Stimulated activated naive CD8-positive, alpha-beta T cell treated with anti-CD3 and anti-CD28 coated beads, Interleukin-15, amount 100 ng/mL, for 72 hours (primary cell): ENCODE measurements around the gene PFDN4.

Experiments used
- ATAC-seq: fragments of 150-1000 bp; cut with Tn5 transposase; 2 replicates; pipeline ENCODE4 v1.10.0; 2021; ENCODE audit warnings: mild to moderate bottlenecking, moderate library complexity
- DNase-seq, 2 donors: peaks; one replicate each; pipeline ENCODE4 v3.0.0; 2021 to 2022
- H3K27ac Mint-ChIP-seq, 2 donors: one replicate each; pipeline ENCODE4 v1.8.0; 2022; ENCODE audit warnings: mild to moderate bottlenecking in 2 of 2, mixed read lengths in 2 of 2, moderate library complexity in 2 of 2
- H3K27me3 Mint-ChIP-seq: one replicate; pipeline ENCODE4 v1.8.0; 2022; ENCODE audit warnings: mixed read lengths
- H3K4me1 Mint-ChIP-seq: one replicate; pipeline ENCODE4 v1.8.0; 2022; ENCODE audit warnings: mild to moderate bottlenecking, mixed read lengths
- H3K4me3 Mint-ChIP-seq, 2 donors: one replicate each; pipeline ENCODE4 v1.8.0; 2022; ENCODE audit warnings: mild to moderate bottlenecking in 2 of 2, mixed read lengths in 2 of 2, moderate library complexity in 1 of 2
- H3K9me3 Mint-ChIP-seq, 2 donors: one replicate each; pipeline ENCODE4 v1.8.0; 2022; ENCODE audit warnings: mixed read lengths in 2 of 2

PFDN4 gene, protein sequence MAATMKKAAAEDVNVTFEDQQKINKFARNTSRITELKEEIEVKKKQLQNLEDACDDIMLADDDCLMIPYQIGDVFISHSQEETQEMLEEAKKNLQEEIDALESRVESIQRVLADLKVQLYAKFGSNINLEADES

GRCh38 chr20:54207743-54208547 is at the start of gene PFDN4:
Gene PFDN4 (plus strand): TSS chr20:54208087. CDS start chr20:54208101, 14 bp downstream.
- Mint-ChIP-seq H3K27ac (peak within 1 kb of the TSS; percentile 100), H3K4me3 (peak within 1 kb of the TSS; percentile 84 to 94), H3K9me3 (no peaks in the 10 kb centered on the region), H3K4me1 (peaks cover 55% of the 10 kb centered on the region), H3K27me3 (no peaks in the 10 kb centered on the region)
- peak; percentile 88 to 90 for DNase-seq
- peak; percentile 93 for ATAC-seq

GRCh38 chr20:54158226-54158625 is 49.7 kb upstream of the PFDN4 start:
- peaks cover 27% of the 10 kb centered on the region for H3K27me3 Mint-ChIP-seq
- H3K27ac Mint-ChIP-seq = no peak overlapping the region
- DNase-seq (no peak), ATAC-seq (no peak)
- H3K9me3 Mint-ChIP-seq = no peaks in the 10 kb centered on the region
- H3K4me1 Mint-ChIP-seq = no peaks in the 10 kb centered on the region
- H3K4me3 Mint-ChIP-seq = no peak overlapping the region

DNA sequence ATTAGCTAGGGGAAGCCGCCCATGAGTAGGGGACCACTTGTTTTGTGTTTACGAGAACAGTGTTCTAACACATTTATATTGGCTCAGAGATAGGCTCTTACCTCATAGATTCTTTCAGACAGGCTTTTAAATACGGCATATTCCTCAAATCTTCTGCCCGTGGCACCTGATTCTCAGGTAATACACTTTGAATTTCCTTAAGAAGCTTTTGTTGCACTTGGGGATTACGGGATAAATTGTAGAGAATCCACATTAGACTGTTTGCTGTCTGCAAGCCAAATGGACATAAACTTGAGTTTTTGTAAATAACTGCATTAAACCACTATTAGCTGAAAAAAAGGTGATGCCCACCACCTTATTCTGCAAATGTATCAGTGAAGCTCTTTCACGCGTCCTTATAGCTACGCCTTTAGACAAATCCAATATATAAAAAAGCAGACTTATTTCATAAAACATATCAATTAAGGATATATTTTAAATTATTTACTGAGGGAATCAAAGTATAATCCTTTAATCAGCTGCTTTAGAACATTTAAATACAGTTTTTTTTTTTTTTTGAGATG is 49.0 kb upstream of the PFDN4 start:
- H3K27ac Mint-ChIP-seq = no peak overlapping the region
- DNase-seq (no peak), ATAC-seq (no peak)
- H3K4me3 Mint-ChIP-seq = no peak overlapping the region
- H3K27me3 Mint-ChIP-seq = peaks cover 27% of the 10 kb centered on the region
- no peaks in the 10 kb centered on the region for H3K4me1 Mint-ChIP-seq
- no peaks in the 10 kb centered on the region for H3K9me3 Mint-ChIP-seq

DNA sequence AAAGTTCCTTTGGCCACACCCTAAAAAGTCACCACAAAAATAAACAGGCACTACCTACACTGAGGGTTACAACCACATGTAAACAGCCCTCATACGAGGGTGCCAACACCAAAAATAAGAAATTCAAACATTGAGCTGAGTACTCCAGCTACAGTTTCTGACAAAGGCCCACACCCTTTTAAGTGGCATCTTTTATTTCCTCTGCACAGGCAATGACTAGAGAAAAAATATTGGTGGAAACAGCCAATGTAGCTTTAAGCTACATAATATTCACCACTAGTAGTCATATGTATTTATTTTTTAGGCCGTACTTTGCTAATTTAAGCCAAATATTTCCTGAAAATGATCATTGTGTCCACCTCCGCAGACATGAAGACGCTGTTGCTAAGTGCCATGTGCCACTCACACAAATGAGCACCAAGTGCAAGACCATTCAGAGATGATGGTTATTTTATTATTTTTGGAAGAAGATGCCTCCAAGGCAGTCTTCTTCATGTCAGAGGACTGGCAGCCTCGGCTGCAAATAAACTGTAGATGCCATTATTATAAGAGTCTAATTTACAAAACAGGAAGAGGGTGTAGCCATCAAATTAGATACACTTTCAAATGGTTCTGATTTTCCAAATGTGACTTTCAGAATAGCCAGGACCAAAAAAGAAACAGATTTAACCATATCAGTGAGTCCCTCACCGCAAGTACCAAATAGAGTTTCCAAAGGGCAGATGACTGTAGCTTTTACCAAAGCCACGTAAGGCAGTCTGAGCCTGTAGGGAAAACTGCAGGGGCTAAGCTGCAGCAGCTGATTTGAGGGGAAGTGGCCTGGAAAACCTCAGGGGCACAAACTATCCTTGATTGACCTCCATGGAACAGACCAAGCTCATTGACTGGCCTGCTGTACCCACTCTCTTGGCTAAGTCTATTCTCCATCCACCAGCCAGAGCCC is 47.6 kb upstream of the PFDN4 start:
- Mint-ChIP-seq H3K4me1 (no peaks in the 10 kb centered on the region), H3K4me3 (no peak overlapping the region), H3K27ac (no peak overlapping the region), H3K9me3 (no peaks in the 10 kb centered on the region), H3K27me3 (peaks cover 27% of the 10 kb centered on the region)
- no peak for DNase-seq
- ATAC-seq = no peak

DNA sequence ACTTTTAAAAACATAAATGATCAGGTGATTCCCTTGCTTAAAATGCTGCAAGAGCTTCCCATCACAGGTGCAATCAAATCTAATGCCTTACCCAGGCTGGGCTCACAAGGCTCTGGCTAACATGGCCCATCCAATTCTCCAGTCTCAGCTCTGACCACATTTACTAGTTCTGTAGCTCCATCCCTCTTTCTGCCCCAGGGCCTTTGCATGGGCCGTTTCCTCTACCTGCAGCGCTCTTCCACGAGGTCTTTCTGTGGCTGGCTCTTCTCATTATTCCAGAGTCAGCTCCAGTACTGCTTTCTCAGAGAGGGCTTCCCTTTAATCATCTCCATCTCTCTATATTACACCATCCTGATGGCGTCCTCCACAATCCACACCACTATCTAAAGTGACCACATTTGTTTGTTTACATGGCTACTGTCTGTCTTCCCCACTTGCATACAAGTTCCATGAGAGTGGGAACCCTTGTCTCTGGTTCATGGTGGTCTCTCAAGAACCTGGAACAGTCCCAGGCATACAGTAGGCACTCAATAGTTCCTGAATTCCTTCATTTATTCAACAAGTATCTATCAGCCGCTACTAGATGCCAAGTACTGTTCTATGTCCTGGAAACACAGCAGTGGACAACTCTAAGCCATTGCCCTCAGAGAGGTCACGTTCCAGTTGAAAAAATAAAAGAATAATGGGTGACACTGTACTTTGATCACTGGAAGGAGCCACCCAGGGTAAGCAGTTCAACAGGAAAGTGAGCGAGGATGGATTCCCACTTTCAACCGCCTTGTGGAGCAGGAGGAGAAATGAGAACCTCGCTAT is 46.7 kb upstream of the PFDN4 start:
- Mint-ChIP-seq H3K4me1 (no peaks in the 10 kb centered on the region), H3K27ac (no peak overlapping the region), H3K27me3 (peaks cover 22% of the 10 kb centered on the region), H3K4me3 (no peak overlapping the region), H3K9me3 (no peaks in the 10 kb centered on the region)
- DNase-seq (no peak), ATAC-seq (no peak)

DNA sequence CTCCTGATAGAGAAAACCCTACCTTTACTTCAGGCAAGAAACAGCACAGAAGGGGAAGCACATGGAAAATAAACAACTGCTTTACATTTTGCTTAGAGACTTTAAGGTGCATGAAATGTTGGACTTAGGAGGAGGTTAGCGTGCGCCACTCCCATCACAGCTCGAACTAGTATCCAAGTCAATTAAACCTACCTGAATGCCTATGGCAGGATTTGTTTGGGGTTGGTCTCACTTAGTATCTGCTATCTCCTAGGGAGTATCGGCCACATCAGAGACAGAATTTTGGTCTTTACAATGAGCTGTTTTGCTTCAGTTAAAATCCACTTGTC is 46.1 kb upstream of the PFDN4 start:
- H3K4me3 Mint-ChIP-seq = no peak overlapping the region
- H3K9me3 Mint-ChIP-seq = no peaks in the 10 kb centered on the region
- ATAC-seq = no peak
- no peak overlapping the region for H3K27ac Mint-ChIP-seq
- no peaks in the 10 kb centered on the region for H3K4me1 Mint-ChIP-seq
- H3K27me3 Mint-ChIP-seq = peaks cover 17% of the 10 kb centered on the region
- DNase-seq = no peak

GRCh38 chr20:54162378-54163009 is 45.4 kb upstream of the PFDN4 start:
- no peaks in the 10 kb centered on the region for H3K9me3 Mint-ChIP-seq
- H3K4me1 Mint-ChIP-seq = no peaks in the 10 kb centered on the region
- peaks cover 13% of the 10 kb centered on the region for H3K27me3 Mint-ChIP-seq

DNA sequence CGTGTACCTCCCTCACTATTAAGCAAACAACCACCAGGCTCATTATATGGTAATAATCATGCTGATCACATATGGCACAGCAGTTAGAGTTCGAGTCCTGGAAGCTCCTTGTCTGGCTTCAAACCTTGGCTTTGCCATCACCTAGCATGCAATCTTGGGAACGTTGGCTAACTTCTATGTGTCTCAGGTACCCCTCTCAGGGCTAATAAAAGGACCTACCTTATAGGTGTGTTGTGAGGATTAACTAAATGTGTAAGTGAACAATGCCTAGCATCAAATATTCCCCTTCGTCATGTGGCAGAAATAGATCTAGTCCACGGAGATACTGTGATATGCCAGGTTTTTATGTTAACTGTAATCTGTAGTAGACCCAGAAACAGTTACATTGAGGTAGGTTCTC is 44.5 kb upstream of the PFDN4 start:
- Mint-ChIP-seq H3K27me3 (peaks cover 21% of the 10 kb centered on the region), H3K4me1 (no peaks in the 10 kb centered on the region), H3K27ac (no peak overlapping the region), H3K4me3 (no peak overlapping the region), H3K9me3 (no peaks in the 10 kb centered on the region)
- ATAC-seq (no peak), DNase-seq (no peak)

More at GRCh38 chr20:54162378-54163009, 45.4 kb upstream of the PFDN4 start:
- Mint-ChIP-seq H3K4me3 (no peak overlapping the region), H3K27ac (no peak overlapping the region)
- DNase-seq (no peak), ATAC-seq (no peak)

- ATAC-seq (no peak), DNase-seq (no peak)
- Mint-ChIP-seq H3K4me3 (no peak overlapping the region), H3K9me3 (no peaks in the 10 kb centered on the region), H3K27me3 (peaks cover 38% of the 10 kb centered on the region), H3K27ac (no peak overlapping the region), H3K4me1 (no peaks in the 10 kb centered on the region)
These were observed 42.9 kb upstream of the PFDN4 start for GRCh38 chr20:54165014-54165413.

GRCh38 chr20:54165803-54166202 is 42.1 kb upstream of the PFDN4 start:
- Mint-ChIP-seq H3K27ac (no peak overlapping the region), H3K27me3 (peaks cover 41% of the 10 kb centered on the region), H3K9me3 (no peaks in the 10 kb centered on the region), H3K4me1 (no peaks in the 10 kb centered on the region), H3K4me3 (no peak overlapping the region)
- no peak for ATAC-seq
- no peak for DNase-seq

GRCh38 chr20:54166987-54167662 is 40.8 kb upstream of the PFDN4 start:
- ATAC-seq (no peak), DNase-seq (no peak)
- no peaks in the 10 kb centered on the region for H3K9me3 Mint-ChIP-seq
- H3K4me1 Mint-ChIP-seq = no peaks in the 10 kb centered on the region
- no peak overlapping the region for H3K4me3 Mint-ChIP-seq
- no peak overlapping the region for H3K27ac Mint-ChIP-seq
- H3K27me3 Mint-ChIP-seq = peaks cover 44% of the 10 kb centered on the region

DNA sequence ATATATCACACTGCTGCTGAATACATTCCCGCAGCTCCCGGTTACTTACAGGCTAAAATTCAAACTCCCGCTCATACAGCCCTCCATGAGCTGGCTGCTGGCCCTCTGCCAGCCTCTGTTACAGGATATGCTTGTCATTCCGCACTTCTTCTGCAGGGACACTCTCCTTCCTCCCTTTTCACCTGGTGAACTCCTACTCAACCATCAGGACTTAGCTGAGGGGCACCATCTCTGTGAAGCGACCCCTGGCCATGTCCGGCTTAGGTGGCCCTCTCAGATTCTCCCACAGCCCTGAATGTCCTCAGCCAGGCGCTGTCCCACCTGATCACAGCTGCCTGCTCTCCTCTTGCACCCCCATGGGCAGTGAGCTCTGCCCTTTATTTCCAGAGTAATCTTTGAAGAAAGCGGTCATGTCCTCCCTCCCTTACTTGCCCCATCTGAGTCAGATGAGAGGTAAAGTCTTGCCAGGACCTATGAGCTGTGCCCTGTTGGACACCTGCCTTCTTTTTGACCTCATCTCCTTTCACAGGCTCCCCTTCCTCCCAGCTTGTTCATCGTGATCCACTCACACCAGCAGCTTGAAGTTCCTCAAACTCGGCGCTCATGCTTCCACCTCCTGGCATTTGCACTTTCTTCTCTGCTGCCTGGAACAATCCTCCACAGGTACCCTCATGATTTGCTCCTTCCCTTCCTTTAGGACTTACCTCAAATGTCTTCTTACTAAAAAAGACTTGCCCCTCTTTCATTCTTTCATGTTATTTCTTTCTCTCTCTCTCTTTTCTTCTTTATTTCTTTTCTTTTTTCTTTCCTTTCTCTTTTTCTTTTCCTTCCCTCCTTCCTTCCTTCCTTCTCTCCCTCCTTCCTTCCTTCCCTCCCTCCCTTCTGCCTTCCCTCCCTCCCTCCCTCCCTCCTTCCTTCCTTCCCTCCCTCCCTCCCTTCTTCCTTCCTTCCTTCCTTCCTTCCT is 39.7 kb upstream of the PFDN4 start:
- ATAC-seq (no peak), DNase-seq (no peak)
- Mint-ChIP-seq H3K4me1 (peaks cover 7% of the 10 kb centered on the region), H3K9me3 (no peaks in the 10 kb centered on the region), H3K27me3 (peaks cover 54% of the 10 kb centered on the region), H3K27ac (no peak overlapping the region), H3K4me3 (no peak overlapping the region)
